K562 treated with DMSO at 1 percent for 12 hours (cell line): Measurements from ENCODE around the gene FBXL16. TPM values are rescaled to one million over a fixed set of nuclear protein-coding genes. Genes with fewer than 3 reads are reported as not detected.

Experiments
- total RNA-seq: library from RNA; unstranded; fragments of 300-600 nt; gene quantifications from 2 replicates; pipeline ENCODE4 v1.2.3, GENCODE V29; 2022; ENCODE audit not compliant: insufficient read depth

Gene FBXL16
- total RNA-seq, 1 experiment from 2014 or later, result 3.3 TPM

Other genes with a start within 250 kb of the FBXL16 start
- gene CAPN15, start 178.1 kb downstream of the FBXL16 start, total RNA-seq, result 40.3 and 60.1 TPM in 2 replicates
- not detected in 2 replicates for gene PRR35, start 145.4 kb downstream of the FBXL16 start, total RNA-seq
- 8.4 and 8.5 TPM in 2 replicates for gene NHLRC4, start 138.8 kb downstream of the FBXL16 start, total RNA-seq
- gene PIGQ, start 135.8 kb downstream of the FBXL16 start, total RNA-seq, result 31.0 and 43.5 TPM in 2 replicates
- gene RAB40C, start 115.7 kb downstream of the FBXL16 start, total RNA-seq, result 26.5 and 38.7 TPM in 2 replicates
- 10.4 and 11.0 TPM in 2 replicates for gene WFIKKN1, start 74.8 kb downstream of the FBXL16 start, total RNA-seq
- gene METTL26, start 69.5 kb downstream of the FBXL16 start, total RNA-seq, result 95.4 and 142 TPM in 2 replicates
- gene MCRIP2, start 64.0 kb downstream of the FBXL16 start, total RNA-seq, result 62.3 and 95.4 TPM in 2 replicates
- 3.2 and 3.7 TPM in 2 replicates for gene WDR90, start 56.4 kb downstream of the FBXL16 start, total RNA-seq
- gene RHOT2, start 37.7 kb downstream of the FBXL16 start, total RNA-seq, result 131 and 154 TPM in 2 replicates
- 2.5 and 4.9 TPM in 2 replicates for gene RHBDL1, start 30.1 kb downstream of the FBXL16 start, total RNA-seq
- 108 and 141 TPM in 2 replicates for gene STUB1, start 25.4 kb downstream of the FBXL16 start, total RNA-seq
- gene JMJD8, start 21.5 kb downstream of the FBXL16 start, total RNA-seq, result 60.7 and 81.8 TPM in 2 replicates
- gene WDR24, start 15.4 kb downstream of the FBXL16 start, total RNA-seq, result 21.7 and 24.9 TPM in 2 replicates
- 38.5 and 41.4 TPM in 2 replicates for gene METRN, start 9.3 kb upstream of the FBXL16 start, total RNA-seq
- 53.9 and 76.5 TPM in 2 replicates for gene ANTKMT, start 15.3 kb upstream of the FBXL16 start, total RNA-seq
- 1.7 and 2.0 TPM in 2 replicates for gene CCDC78, start 20.6 kb upstream of the FBXL16 start, total RNA-seq
- 15.9 and 18.7 TPM in 2 replicates for gene HAGHL, start 21.3 kb upstream of the FBXL16 start, total RNA-seq
- gene CIAO3, start 35.2 kb upstream of the FBXL16 start, total RNA-seq, result 33.1 and 44.1 TPM in 2 replicates
- gene MSLN, start 54.9 kb upstream of the FBXL16 start, total RNA-seq, result not detected in 2 replicates
- 40.4 and 44.0 TPM in 2 replicates for gene RPUSD1, start 82.6 kb upstream of the FBXL16 start, total RNA-seq
- 28.6 and 57.6 TPM in 2 replicates for gene CHTF18, start 82.8 kb upstream of the FBXL16 start, total RNA-seq
- gene GNG13, start 94.9 kb upstream of the FBXL16 start, total RNA-seq, result not detected in 2 replicates